HT1080 (cell line): ENCODE measurements around the gene ZNF883. TPM values are rescaled to one million over a fixed set of nuclear protein-coding genes. Genes with fewer than 3 reads are reported as not detected.
A peak's percentile ranks its signal among the peaks of the same experiment; 100 is the strongest.

ENCODE experiments used
- DNase-seq: peaks from one replicate; pipeline ENCODE4 v3.0.0-alpha.2; 2015; ENCODE audit warnings: low read depth
- total RNA-seq: library from RNA; depleted of rRNA; stranded (reverse); fragments of >200 nt; shearing (Covaris generic); gene quantifications from 2 replicates; pipeline ENCODE4 v1.2.3, GENCODE V29; 2014; rRNA removed

ZNF883 gene
- total RNA-seq, 1 experiment from 2014 or later = 5.7 TPM

- peak; percentile 16 for DNase-seq
Measured at GRCh38 chr9:112921549-112921948, 90.4 kb downstream of the ZNF883 start.

- DNase-seq = no peak
Measured at GRCh38 chr9:112917987-112918362, 94.0 kb downstream of the ZNF883 start.

DNA sequence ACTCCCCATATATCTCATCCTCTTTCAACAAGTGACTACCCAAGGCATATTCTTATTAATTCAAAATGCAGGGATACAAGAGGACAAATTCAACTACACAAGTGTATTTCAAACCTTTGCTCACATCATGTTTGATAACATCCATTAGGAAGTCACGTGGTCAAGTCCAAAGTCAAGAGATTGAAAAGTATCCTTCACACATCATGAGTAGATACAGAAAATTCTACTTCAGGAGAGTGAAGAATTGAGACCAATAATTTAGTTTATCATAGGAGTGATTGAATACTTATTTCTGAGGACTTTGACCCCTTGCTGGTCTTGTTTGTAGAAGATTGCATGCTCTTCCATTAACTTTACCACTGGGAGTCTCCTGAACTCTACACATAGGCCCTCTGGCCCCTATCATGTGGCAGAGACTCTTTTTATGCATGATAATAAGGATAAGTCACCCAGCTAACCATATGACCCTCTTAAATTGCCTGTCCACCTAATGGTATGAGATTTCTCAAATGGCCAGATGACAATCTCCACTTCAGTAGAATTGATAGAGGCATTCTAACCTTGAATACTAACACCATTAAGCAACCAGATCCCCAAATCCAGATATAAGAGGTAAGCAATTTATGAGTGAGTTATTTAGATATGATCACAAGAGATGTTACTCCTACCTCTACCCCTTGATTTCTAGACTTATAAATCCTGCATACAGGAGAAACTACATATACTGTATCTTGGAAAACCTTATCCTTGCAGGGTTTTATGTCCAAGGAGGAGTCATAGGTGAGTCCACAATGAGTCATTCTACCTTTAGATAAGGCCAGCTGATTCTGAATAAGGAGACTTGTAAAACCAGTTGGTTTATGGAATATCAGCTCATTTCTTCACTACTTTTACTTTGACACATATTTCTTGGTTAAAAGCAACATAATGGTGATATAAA, 94.7 kb downstream of the ZNF883 start:
- no peak for DNase-seq

GRCh38 chr9:112914524-112914923, 97.5 kb downstream of the ZNF883 start:
- no peak for DNase-seq

DNA sequence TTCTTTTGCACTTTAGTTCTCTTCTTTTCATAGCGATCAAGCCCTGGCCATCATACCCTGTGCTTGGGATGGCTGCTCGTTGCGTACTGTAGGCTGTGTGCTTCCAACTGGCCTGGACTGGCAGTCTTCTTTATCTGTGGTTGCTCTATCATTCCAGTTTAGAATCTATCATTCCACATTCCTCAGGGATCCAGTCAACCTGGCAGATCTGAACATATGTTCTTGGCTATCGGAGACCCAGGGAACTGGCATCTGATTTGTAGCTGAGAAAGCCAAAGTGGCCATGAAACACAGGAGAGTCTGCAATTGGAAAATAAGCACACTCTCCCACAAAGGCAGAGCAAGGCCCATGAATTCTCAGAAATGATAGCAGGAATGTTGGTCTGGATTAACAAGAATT, 98.7 kb downstream of the ZNF883 start:
- no peak for DNase-seq

DNA sequence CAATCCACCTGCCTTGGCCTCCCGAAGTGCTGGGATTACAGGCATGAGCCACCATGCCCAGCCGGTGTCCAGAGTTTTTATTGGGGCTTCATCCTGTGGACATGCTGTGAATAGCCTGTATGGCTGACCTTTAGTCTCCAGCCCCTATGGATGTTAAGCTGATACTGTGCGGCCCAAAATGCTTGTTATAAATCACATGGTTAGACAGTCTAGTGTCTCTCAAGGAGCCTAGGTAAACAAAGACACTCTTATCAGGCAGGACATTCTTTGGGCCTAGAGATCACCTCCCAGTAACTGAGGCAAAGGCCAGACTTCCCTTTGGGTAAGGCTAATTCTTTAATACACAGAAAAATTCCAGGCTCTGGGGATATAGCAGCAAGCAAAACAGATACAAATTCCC, 99.4 kb downstream of the ZNF883 start:
- DNase-seq = no peak

DNA sequence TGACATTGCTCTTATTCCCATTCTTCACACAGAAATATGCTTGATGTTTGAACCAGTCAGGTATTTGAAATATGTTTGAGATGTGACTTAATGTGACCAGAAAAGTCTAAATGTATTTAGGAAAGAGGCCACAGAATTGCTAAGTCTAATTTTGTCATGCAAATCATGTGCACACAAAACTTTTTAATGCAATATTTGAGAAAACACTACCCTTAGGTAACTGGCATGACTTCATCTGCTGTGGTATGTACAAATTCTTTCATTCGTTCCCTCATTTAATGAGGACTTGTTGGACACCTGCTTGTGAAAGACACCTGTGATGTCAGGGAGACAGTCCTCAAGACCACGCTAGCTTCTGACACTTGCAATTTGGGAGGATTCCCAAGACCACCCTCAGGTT, 100.3 kb downstream of the ZNF883 start:
- no peak for DNase-seq

Other genes with a start within 250 kb of the ZNF883 start
- gene SLC46A2, start 121.3 kb downstream of the ZNF883 start, total RNA-seq = not detected in 2 replicates
- gene ZFP37, start 44.5 kb upstream of the ZNF883 start, total RNA-seq = 0.94 and 1.2 TPM in 2 replicates
- 8.3 and 9.4 TPM in 2 replicates for gene SLC31A2, start 138.8 kb upstream of the ZNF883 start, total RNA-seq
- 21.8 and 22.0 TPM in 2 replicates for gene FKBP15, start 209.1 kb upstream of the ZNF883 start, total RNA-seq
- gene SLC31A1, start 209.4 kb upstream of the ZNF883 start, total RNA-seq = 11.7 and 14.0 TPM in 2 replicates